SK-N-MC (cell line): Measurements from ENCODE around the gene KCNB1.

Source experiments
- EZH2 ChIP-seq: fragments of 200-600 bp; sonication (generic); IDR thresholded peaks from one replicate; pipeline ENCODE4 v1.6.1; 2017; ENCODE audit warnings: antibody characterized with exemption
- POLR2AphosphoS5 ChIP-seq: IDR thresholded peaks from 2 replicates; pipeline ENCODE4 v1.6.1; 2012; ENCODE audit warnings: mild to moderate bottlenecking, low read depth, low read length, borderline replicate concordance

DNA sequence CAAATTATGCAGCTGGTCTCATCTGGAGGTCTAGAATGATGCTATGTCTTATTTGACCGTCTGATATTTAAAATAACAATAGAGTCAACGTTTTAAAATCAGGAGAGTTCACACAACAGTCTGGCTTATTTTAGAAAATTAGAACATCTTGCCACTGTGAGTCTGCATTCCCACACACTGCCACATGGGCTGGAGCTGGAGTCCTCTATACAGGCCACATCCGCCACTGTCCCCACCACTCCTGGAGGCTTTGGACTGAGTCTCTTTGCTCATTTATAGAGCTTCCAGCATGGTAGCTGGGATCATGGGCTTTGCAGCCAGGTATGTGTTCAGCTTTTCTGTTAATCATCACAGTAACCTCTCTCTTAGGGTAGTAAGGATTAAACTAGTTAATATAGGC, 135.8 kb downstream of the KCNB1 start:
- no peak for TF ChIP-seq POLR2AphosphoS5
- TF ChIP-seq EZH2, result no peak
